Stimulated activated CD4-positive, alpha-beta T cell treated with anti-CD3 and anti-CD28 coated beads, TNF-alpha, amount 100 ng/mL, for 48 hours (primary cell): ENCODE data around the gene MYCT1.
"Not testable (repeated sequence)": the region's sequence is repeated elsewhere in the genome, so short reads cannot be mapped to it uniquely, and the experiment has no call there.

ENCODE experiments used
- DNase-seq, 3 donors: peaks; one replicate each; pipeline ENCODE4 v3.0.0-alpha.2; 2020; ENCODE audit warnings: low read depth in 3 of 3

MYCT1 gene, protein sequence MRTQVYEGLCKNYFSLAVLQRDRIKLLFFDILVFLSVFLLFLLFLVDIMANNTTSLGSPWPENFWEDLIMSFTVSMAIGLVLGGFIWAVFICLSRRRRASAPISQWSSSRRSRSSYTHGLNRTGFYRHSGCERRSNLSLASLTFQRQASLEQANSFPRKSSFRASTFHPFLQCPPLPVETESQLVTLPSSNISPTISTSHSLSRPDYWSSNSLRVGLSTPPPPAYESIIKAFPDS

DNA sequence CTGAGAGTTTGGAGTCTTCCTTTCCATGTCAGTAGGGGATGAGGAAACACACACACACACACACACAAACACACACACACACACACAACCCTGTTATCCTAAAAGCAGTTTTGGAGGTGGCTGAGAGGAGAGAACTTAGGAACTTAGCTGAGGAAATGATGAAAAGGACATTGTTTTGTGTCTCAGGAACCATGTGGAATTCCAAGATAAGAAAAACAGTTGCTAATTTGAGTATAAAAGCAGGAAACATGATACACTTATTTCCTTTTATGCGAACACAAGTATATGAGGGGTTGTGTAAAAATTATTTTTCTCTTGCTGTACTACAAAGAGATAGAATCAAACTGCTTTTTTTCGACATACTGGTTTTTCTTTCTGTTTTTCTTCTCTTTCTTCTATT, at the start of gene MYCT1:
Gene MYCT1, plus strand, starts transcription at position 264 of the 400 bp plus-strand sequence. Its CDS starts 6 bp downstream, at position 270.
- no peak for DNase-seq

DNA sequence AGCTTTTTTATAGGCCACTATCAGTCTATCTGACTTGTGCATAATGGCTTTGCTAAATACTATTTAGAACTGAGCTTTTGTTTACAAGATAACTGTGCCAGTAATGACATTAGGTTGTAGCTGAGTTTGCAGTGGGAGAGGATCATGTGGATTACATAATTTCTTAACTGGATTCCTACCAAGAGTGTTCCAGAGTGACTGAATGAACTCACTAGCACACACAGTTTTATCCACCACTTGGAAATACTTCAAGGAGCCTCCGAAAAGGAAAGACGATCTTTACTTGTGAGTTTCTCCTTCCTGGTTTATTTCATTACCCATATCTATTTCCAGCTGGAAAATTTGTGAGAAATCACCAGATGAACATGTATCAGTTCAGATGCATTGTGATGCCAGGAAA, 49.6 kb upstream of the MYCT1 start:
- no peak for DNase-seq

DNA sequence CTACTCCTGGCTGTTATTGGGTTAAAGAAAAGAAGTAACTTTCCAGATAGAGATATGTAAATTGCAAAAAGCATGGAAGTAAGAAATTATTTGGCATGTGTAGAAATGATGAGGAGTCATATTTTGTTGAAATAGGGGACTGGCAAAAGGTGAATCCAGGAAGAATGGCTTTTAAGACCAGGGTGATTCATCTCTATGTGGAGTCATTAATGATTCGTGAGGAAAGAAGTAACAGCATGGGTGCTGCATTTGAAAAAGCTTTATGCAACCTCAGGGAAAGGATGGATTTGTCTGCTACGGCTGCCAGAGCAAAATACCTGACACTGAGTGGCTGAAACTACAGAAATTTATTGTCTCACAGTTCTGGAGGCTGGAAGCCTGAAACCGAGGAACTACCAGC, 45.7 kb upstream of the MYCT1 start:
- DNase-seq = no peak

DNA sequence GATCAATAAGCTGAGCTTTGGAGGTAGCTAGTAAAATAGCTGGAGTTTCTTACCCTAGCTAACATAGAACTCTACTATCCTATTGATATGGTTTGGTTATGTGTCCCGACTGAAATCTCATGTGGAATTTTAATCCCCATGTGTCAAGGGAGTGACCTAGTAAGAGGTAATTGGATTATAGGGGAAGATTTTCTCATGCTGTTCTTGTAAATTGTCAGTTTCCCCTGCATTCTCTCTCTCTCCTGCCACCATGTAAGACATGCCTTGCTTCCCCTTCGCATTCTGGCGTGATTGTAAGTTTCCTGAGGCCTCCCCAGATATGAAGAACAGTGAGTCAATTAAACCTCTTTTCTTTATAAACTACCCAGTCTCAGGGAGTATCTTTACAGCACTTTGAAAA, 35.9 kb upstream of the MYCT1 start:
- DNase-seq = no peak

DNA sequence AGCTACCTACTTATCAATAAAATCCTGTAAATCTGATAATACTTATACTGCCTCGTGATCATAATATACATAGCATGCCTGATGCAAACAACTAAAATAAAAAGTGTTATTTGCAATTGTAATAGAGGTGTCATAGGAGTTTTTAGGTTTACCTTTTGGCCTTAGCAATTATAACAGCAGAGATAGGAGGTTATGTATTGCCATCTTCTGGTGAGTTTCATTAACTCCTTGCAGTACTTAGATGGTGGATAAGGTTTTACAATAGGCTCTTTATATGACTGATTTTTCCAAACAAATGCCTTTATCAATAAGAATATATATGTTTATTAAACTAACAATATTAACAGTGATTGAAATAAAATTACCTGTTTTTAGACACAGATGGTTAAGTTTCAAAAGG, 27.8 kb upstream of the MYCT1 start:
- DNase-seq = no peak

DNA sequence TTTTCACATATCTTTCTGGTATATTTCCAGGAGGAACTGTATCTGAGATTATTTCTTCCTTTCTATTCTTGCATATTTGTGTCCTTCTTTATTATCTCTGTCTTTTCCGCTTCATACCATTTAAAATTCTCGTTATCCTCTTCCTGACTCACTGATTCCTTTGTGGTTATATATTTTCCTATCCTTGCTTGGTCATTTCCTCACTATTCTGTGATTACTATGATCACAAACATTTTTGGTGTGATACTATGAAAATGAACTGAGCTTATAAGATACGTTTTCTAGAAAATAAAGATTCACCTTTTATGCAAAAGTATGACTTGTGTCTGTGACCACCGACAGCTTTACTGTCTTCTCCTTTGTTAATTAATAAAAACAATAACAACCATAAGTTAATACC, 26.5 kb upstream of the MYCT1 start:
- no peak for DNase-seq

DNA sequence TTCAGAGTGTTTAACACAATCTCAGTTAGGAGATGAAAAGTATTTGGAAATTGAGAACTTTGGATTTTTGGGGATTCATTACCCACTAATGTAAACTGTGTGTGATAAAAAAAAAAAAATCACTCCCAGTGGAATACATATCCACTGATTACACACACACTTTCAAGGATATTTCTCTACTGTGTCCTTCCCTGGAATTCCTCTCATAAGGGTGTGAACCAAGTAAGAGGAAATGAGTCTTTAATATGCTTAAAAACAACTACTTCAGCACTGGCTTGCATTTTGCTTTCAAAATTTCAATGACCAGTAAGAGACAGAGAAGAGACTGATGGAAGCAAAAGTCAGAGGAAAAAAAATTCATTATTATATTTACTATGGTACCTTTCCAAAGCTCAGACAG, 24.5 kb upstream of the MYCT1 start:
- no peak for DNase-seq

DNA sequence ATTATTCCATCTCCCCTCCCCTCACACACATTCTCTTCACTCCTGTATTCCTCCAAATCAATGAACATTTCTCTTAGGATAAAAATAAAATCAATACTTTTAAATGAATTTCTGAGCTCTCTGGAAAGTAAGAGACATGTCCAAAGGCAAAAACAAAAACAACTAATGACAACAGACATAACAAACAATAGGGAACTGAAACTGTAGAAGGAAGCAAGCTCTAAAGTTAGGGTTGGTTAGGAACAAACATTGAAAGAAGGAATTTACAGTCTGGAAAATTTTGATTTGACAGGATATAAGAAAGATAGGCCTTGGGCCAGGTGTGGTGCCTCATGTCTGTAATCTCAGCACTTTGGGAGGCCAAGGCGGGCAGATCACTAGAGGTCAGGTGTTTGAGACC, 17.5 kb upstream of the MYCT1 start:
- DNase-seq = no peak

DNA sequence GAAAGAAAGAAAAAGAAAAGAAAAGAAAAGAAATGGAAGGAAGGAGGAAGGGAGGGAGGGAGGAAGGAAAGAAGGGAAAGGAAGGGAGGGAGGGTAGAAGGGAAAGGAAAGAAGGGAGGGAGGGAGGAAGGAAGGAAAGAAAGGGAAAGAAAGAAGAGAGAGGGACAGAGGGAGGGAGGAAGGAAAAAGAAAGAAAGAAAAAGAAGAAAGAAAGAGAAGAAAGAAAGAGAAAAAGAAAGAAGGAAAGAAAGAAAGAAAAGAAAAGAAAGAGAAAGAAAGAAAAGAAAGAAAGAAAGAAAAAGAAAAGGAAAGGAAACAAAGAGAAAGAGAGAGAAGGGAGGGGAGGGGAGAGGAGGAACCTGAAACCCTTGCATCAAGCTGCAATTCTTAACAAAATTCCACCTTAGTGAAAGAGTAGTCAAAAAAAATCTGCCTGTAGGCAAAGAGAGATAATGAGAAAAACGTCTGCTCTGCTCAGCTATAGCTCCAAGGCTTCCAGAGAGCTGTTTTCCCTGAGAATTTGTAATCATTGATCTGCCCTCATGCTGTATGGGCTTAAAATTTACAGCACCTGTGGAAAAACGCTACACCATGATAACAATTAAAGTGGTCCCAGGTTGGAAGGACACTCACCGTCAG, 16.7 kb upstream of the MYCT1 start:
- DNase-seq = no peak

DNA sequence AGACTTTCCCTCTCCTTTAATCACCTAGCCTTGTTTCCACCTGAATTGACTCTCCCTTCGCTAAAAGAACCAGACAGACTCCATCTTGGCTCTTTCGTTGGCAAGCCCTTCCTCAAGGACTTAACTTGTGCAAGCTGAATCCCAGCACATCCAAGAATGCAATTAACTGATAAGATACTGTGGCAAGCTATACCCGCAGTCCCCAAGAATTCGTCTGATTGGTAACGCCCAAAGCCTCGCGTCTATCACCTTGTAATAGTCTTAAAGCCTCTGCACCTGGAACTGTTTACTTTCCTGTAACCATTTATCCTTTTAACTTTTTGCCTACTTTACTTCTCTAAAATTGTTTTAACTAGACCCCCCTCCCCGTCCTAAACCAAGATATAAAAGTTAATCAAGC, 15.6 kb upstream of the MYCT1 start:
- DNase-seq = no peak

DNA sequence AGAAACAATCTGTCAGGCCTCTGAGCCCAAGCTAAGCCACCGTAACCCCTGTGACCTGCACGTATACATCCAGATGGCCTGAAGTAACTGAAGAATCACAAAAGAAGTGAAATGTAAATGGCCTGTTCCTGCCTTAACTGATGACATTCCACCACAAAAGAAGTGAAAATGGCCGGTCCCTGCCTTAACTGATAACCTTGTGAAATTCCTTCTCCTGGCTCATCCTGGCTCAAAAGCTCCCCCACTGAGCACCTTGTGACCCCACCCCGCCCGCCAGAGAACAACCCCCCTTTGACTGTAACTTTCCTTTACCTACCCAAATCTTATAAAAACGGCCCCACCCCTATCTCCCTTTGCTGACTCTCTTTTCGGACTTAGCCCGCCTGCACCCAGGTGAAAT, 14.8 kb upstream of the MYCT1 start:
- DNase-seq = not testable (repeated sequence)

DNA sequence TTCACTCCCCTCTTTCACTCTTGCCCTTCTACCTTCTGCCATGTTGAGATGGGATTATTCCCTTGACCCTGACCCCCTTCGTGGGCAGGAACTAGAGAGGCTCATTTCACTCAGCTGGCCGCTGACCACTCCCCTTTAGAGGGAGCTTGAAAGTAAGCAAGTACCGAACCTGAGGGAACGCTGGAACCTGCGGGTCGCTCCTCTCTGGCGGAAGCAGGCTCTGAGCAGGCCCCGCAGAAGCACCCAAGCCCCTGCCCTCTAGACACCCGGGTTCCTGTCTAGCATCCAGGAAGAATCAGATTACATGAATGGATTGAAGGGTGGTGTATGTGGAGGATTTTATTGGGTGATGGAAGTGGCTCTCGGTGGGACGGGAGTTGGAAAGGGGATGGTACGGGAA, 11.9 kb upstream of the MYCT1 start:
- DNase-seq = no peak

DNA sequence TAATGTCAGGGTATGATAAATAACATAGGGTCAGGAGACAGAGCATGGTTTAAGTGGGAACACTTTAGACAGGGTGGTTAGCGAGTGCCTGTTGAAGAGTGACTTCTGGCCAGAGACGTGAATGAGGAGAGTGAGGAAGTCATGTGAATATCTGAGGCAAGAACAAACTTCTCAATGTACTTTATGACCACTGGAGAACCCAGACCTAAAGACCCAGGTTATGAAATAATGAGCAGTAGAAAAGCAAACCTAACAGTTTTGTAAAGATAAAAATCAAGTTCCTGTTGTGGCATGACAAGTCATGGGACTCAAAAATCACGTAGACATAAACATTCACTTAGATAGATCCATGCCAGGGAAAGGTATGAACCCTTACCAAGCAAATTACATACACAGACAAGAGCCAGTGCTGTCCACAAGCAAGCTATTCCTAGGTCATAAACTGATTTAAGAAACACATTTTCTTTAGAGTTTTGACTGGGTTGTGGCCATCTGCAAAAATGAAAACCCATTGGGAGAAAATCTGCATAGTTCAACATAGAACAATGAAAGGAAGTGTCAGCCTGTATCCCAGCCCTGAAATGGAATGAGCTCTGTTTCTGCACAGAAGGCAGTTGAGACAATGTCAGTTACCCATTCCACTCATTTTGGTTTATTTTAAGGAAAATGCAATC, 2.2 kb upstream of the MYCT1 start:
- no peak for DNase-seq

DNA sequence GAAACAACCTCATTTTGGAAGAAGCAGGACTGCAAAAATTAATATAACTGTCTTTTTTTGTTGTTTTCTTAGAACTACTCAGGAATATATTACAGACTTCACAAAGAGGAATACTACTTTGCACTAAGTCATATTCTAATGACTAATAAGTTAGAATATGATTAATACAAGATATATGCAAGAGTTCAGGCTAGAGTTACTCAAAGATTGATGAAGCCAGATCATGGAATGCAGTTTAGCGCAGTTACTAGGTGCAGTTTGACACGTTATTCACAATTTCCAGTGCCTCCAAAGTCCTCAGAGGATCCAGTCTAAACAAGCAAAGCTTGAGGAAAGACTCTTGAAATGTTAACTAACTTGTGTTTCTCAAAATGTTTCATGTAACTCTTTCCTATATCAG, 1.2 kb upstream of the MYCT1 start:
- DNase-seq = no peak

DNA sequence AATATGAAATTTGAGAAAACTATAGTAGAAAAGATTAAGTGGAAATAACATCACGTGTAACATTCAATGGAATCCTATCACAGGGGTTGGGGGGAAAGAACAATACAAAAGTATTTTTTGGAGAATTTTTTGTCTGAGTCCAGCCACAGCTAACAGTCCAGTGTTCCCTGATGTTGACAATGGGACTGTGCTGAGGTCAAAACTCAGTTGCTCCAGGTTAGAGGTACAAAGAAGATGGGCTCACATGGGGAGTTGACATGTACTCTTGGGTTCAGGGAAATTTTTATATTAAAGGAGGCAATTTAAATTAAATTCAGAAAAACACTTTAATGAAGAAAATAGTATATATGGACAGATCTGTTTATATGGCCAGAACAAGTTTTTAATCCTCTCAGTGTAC, 995 bp downstream of the MYCT1 start:
- no peak for DNase-seq

DNA sequence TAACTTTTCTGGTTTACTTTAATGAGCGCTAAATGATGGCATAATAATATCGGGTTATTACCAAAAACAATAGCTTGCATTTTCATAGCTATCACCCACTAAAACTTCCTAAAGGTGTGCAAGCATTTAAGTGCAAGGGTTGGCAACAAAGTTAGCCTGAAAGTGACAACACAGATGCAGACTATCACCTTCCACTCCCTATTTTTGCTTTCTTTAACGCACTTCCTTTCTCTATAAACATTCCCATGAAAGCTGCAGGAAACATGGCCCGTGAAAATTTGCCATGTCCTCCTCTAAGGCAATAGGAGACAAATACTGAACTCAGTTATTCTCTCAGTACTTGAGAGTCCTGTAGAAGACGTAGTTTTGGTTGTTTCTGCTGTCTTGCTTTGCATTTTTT, 2.7 kb downstream of the MYCT1 start:
- DNase-seq = no peak

DNA sequence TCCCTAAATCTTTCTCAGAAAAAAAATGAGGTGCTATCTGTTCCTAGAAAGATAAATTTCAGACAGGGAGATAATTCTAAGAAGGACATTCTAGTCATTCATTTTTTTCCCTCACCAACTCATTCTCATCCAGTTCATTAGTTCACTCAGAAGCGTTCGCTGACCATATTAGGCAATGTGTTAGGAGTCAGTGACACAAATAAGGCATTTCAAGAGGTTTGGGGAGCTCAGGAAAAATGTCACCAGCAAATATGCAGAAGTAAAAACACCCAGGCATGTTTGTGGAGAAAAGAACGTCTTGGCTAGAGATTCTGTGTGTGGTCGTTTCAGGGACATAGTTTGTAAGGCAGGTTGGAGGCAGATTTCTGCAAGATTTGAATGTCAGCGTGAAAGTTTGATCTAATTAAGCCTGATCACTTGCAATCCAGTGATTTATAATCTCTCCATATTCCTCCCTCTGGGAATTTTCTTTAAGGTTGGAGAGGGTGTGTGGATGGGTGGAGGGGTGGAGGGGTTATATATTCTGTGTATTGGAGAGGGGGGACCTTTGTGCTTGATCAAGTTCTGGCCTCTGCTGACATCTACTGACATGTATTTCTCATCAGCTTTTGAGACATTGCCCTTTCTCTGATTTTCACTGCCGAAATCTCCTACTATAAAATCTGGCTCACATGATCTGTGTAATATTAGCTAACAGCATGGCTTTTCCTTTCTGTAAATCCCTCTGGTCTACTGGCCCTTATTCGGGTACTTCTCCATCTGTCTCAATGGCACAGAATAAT, 3.6 kb downstream of the MYCT1 start:
- DNase-seq = no peak

DNA sequence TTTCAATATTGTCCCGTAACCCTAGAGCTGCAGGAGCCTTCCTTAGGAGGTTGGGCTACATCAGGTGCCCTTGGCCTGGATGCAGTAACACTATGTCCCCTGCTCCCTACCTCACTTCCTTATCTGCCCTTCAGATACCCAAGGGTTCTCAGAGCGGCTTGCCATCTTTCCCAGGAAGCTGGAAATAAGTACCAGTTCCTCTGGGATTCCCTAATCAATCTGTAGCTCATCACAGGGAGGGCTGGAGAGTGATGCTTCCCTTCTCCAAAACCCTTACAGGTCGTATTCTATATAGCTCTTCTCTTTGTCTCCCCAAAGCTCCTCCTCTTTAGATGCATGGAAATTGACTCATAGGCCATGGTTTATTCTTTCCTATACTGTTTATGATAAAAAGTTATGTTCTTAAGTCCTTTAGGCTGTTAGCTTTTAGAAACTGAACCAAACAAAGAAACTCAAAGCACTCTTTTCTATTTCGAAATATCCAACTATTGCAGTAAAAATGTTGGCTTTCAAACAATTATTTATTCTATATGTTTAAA, 4.2 kb downstream of the MYCT1 start:
- DNase-seq = no peak

DNA sequence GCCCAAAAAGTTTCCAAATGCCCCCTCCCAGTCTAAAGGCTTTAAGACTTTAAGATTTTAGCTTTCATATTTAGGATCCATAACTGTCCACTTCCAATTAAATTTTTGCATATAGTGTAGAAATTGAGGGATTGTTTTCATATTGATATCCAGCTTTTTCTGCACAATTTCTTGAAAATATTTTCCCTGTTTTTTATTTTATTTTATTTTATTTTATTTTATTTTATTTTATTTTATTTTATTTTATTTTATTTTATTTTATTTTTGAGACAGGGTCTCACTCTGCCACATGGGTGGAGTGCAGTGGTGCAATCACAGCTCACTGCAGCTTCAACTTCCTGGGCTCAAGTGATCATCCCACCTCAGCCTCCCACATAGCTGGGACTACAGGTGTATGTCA, 6.1 kb downstream of the MYCT1 start:
- not testable (repeated sequence) for DNase-seq

DNA sequence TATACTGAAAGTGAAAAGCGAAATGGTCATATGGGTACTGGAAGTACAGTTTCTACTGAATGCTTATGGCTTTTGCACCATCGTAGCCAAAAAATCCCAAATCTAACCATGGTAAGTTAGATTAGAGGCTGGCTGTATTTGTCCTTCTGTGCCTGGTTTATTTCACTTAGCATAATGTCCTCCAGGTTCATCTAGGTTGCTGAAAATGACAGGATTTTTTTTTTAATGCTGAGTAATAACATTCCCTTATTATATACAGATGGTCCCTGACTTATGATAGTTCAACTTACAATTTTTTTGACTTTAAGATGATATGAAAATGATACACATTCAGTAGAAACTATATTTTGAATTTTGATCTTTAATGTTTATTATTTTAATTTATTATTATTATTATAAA, 7.6 kb downstream of the MYCT1 start:
- no peak for DNase-seq

DNA sequence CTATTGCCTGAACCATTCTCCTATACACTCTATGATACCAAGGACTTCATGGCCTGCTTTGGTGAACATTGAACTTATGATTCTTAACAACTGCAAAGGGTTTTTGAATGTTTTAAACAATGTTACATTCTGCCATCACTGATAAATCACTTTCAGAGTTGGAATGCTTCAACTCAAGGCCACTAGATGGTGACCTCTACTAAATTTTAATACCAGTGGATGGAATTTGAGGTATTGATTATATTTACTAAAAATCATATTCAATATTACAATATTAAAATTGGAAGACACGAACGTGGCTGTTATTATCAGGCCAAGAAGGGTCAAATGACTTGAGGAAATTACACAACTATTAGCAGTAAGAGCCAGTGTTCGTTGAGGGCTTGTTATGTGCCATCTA, 18.6 kb downstream of the MYCT1 start:
- DNase-seq = no peak

DNA sequence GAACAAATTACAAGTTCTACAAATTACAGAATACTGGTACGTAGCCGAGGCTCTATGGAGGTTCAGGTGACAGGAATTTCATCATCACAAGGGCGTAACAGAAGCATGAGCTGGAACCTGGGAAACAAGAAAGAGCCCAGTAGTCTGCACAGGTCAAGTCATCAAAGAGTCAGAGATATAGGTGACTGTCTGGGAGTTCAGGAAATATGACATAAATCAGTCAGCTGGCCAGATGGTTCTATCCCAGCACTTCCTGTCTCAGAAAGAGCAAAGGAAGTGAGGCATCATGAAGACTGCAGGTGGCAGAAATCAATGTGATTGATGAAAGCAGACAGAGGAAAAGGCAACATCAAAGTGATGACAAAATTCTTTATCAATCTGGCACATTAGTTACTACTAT, 23.3 kb downstream of the MYCT1 start:
- DNase-seq = no peak
